DMS 273 (cell line): ENCODE data around the gene TCTN1.
"Not testable (repeated sequence)": the region's sequence is repeated elsewhere in the genome, so short reads cannot be mapped to it uniquely, and the experiment has no call there.

ENCODE experiments used
- DNase-seq: peaks from one replicate; lab custom pipeline; 2025; ENCODE audit not compliant: unreplicated experiment; lab: John Stamatoyannopoulos, UW

Gene TCTN1

DNA sequence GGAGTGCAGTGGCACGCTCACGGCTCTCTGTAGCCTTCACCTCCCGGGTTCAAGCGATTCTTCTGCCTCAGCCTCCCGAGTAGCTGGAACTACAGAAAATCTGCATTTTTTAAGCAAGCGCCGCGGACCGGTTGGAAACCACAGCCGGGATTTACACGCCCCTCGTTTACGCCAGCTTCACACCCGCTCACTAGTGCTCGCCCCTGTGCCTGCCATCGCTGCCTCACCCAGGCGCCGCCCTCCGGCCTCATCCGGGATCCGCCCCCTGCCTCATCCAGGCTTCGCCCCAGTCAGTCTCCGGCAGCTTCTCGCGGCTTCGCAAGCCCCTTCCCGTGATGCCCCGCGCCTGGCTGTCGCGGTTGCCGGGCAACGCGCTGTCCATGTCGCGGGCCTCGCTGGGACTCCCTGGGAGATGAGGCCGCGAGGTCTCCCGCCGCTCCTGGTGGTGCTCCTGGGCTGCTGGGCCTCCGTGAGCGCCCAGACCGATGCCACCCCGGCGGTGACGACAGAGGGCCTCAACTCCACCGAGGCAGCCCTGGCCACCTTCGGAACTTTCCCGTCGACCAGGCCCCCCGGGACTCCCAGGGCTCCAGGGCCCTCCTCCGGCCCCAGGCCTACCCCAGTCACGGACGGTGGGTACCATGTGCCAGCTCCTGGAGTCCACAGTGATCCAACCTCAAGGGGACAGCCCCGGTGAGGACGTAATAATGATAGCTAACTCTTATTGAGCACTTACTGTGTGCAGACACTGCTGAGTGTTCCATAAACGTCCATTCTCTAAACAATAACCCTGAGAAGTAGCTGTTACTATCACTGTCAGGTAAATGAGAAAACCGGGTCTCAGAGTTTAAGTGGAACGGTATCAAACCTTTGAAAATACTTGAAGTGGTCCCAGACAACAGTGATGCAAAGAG is at the start of gene TCTN1:
Gene TCTN1, plus strand, starts transcription at position 359 of the 914 bp plus-strand sequence. Its CDS starts 54 bp downstream, at position 413.
- peak; percentile 94 for DNase-seq

DNA sequence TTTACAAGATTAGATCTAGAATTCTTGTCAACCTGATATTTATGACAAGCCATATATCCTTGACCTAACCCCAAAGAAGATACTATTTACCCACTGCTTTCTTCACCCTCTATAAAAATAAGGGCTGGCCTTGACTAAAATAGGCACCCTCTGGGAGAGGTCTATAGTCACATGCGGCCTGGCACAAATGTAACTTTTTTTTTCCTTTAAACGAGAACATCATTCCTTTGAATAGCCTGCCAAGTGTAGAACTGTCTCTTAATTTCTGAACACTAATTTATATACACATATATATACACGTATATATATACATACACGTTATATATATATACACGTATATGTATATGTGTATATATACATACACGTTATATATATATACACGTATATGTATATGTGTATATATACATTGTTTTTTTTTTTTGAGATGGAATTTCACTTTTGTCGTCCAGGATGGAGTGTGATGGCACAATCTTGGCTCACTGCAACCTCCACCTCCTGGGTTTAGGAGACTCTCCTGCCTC is 49.4 kb upstream of the TCTN1 start:
- DNase-seq, result no peak

DNA sequence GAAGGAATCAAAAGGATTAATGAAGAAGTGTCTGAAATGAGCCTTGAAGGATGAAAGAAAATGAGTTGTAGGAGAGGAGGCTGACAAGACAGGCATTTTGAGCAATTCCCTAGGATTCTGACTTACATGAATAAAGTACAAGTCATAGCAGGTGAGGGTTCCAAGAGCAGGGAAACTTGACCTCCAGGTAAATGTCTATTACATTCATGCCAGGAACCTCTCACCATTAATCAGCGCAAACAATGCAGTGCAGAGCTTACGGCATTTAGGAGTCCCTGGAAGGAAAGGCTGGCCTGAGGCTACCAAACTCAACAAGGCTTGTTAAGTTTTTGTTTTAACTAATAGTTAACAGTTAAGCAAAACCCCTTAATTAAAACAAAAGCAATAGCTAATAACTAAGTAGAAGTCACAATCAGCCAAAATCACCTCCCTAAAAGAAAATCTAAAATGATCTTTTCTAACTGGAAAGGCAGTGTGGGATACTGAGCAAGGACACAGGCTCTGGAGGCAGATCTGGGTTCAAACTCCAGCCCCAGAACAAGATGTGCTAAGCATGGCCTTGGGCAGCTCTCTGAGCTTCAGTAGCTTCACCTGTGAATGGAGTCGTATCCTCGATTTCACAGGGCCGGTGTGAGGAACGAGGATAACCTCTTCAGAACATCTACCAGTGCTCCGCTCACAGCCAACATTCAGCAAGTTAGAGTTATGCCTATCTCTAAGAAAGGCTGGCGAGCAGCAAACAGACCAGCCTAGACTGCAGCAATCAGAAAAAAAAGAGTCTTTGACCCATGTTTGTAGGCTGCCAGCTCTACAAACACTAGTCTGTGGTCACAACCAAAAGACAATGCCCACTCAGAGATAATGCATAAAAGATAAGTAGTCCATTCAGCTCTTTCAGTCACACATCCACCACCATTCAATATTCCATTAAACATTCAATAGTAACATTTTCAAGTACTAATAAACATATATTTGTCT is 47.7 kb upstream of the TCTN1 start:
- no peak for DNase-seq

DNA sequence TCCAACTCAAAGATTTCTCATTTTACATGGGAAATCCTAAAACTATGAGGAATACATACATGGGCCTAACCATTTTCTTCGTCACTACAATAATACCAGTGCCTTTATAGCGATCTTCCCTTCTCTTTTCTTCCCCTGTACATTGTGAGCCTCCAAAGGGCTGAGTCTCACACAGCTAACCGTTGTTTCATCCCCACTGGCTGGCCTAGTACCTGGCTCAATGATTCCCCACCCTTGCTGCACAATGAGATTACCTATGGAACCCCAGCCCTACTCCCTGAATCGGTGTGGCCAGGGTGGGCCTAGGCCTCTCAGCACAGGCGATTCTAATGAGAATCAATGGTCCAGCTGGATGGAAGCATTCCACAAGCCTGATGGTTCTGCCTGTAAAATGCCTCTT is 46.9 kb upstream of the TCTN1 start:
- no peak for DNase-seq

DNA sequence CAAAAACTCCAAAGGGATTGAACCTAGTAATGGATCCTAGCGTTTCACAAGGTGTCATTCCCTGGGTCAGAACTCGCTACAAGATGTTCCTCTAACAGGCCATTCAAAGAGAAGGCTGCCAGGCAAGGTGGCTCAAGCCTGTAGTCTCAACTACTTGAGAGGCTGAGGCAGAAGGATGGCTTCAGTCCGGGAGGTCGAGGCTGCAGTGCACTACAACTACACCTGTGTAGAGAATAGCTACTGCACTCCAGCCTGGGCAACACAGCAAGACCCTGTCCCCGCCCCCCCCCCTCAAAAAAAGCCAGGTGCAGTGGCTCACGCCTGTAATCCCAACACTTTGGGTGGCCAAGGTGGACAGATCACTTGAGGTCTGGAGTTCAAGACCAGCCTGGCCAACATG is 45.2 kb upstream of the TCTN1 start:
- DNase-seq, result no peak

DNA sequence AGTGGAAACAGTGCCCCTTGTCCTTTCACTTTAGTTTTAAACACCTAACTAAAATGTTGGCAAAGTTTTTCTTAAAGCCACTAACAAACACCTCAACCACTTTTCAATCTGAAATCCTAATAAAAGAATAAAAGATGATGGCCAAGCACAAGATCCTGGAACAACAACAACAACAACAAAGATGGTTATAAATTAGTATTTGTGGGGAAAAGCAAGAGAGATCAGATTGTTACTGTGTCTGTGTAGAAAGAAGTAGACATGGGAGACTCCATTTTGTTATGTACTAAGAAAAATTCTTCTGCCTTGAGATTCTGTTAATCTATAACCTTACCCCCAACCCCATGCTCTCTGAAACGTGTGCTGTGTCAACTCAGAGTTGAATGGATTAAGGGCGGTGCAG is 44.1 kb upstream of the TCTN1 start:
- DNase-seq, result not testable (repeated sequence)

DNA sequence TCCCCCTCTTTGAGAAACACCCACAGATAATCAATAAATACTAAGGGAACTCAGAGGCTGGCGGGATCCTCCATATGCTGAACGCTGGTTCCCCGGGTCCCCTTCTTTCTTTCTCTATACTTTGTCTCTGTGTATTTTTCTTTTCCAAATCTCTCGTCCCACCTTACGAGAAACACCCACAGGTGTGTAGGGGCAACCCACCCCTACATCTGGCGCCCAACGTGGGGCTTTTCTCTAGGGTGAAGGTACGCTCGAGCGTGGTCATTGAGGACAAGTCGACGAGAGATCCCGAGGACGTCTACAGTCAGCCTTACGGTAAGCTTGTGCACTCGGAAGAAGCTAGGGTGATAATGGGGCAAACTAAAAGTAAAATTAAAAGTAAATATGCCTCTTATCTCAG is 43.1 kb upstream of the TCTN1 start:
- not testable (repeated sequence) for DNase-seq

DNA sequence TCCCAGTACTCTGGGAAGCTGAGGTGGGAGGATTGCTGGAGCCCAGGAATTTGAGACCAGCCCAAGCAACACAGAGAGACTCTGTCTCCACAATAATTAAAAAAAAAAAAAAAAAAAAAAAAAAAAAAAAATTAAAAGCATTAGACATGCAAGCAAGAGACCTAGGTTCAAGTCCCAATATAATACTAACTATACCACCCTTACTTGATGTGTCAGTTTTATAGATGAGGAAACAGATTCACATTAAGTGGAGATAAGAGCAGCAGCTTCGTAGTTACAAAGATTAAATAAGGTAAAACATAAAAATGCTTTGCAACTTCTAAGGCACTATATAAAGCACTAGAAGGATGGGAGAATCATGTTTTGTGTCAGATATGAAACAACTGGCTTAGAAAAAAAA is 39.9 kb upstream of the TCTN1 start:
- no peak for DNase-seq

DNA sequence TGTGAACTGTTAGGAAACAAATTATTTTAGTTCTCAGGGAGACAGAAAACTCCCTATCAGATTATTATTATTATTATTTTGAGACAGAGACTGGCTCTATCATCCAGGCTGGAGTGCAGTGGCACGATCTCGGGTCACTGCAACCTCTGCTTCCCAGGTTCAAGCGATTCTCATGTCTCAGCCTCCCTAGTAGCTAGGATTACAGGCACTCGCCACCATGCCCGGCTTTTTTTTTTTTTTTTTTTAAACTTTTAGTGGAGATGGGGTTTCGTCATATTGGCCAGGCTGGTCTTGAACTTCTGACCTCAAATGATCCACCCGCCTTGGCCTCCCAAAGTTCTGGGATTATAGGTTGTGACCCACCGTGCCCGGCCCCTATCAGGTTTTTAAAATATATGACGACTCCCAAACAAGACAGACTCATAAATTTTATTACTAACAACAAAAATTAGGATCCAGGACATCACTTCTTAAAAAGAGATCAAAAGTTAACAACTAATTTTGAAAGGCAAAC is 39.2 kb upstream of the TCTN1 start:
- DNase-seq, result not testable (repeated sequence)

DNA sequence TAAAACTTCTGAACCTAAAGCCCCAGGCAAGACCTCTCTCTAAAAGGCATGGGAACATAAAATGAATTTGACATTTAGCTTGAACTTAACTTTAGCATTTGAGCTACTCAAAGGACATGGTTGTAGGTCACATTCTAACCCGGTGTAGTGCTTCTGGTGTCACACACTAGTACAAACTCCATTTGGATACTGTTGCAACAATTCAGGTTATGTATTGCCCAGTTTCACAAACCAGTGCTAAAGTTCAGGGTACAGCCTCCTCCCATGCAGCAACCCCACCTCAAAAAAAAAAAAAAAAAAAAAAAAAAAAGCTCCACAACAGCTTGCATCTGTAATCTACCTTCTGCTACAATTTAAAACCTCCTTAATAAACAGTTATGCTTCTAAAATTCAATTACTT is 38.6 kb upstream of the TCTN1 start:
- no peak for DNase-seq

DNA sequence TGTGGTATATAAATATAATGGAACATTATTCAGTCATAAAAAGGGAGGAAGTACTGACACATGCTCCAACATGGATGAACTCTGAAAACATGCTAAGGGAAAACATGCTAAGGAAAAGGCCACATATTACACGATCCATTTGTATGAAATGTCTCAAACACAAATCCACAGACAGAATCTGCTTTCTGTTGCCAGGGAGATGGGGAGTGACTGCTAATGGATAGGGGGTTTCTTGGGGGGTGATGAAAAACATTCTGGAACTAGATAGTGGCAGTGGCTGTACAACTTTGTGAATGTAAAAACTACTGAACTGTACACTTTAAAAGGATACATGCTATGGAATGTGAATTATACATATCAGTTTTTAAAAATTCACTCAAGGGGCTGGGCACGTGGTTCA is 37.4 kb upstream of the TCTN1 start:
- DNase-seq, result no peak

DNA sequence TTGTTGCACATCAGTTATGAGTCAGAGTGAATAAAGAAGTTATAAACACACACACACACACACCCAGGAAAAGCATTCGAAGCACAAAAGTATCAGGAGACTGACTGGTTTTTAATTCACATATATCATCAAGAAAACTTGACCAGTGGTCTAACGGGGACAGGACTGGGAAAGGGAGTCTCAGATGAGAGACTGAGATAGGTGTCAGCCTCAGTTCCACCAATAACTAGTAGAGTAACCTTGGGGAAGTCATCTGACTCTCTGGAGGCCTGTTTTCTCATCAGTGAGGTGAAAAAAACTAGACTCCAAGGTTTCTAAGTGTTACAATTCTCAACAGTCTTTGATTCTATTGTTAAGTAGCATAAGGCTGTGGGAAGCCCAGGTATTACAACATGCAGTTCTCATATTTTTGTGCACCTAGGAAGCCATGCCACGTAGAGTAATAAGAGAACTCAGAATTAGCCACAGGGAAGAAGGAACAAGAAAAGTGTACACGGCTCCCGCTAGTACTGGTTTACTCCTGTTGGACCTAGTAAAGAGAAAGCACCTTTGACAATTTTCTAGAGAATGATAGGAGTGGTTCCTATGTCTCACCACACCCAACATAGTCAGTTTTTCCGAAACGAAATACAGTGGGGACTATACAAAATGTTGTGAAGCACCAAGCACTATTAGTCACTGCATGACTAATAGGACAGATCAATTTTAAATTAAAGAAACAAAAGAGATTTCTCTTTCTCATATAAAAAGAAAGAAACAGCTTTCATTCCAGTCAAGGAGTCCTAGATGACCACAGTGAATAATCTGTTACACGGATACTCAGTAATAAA is 35.9 kb upstream of the TCTN1 start:
- peak; percentile 7 for DNase-seq

DNA sequence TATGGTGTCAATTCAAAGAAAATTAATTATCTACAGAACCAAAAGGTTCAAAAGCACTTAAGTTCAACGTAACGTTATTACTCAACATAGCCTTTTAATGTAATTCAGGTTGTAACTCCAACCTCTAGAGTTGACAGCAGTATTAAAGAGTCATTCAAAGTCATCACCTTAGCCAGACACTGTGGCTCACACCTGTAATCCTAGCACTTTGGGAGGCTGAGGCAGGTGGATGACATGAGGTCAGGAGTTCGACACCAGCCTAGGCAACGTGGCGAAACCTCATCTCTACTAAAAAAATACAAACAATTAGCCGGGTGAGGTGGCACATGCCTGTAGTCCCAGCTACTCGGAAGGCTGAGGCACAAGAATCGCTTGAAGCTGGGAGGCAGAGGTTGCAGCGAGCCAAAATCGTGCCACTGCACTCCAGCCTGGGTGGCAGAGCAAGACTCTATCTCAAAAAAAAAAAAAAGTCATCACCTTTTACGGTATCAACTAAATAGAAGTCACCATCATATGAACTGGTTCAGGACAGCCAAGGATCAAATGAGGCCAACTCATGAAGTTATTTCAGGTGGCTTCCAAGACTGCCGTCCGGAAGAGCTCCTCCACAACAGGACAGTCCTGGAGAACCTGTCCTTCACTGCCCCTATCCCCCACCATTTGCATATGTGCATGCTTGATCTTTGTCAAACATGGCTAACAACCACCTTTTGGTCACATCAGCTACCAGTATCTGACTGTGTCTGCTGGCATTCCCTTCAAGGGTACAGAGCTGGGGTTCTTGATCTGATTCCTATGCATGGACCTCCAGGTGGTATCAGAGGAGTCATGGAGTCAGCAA is 35.0 kb upstream of the TCTN1 start:
- no peak for DNase-seq

DNA sequence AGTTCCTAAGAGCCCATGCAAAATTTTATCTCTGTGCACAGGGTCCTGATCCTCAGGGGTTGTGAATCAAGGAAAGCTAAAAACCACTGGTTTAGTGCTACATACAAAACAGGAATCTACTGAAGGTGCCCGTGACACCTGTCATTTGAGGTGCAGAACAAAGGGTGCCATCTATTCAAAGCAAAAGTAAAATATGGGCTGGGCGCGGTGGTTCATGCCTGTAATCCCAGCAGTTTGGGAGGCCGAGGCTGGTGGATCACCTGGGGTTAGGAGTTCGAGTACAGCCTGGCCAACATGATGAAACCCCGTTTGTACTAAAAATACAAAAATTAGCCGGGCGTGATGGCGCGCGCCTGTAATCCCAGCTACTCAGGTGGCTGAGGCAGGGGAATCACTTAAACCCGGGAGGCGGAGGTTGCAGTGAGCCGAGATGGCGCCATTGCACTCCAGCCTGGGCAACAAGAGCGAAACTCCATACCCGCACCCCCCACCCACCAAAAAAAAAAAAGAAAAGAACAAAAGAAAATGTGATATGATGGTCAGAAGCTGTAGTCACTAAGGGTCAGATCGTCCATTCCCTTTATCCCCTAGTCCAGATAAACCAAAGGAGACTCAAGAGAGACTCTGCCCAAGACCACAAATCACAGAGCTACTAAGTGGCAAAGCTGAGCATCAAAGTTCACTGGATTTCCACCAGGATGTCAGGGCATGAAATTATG is 34.2 kb upstream of the TCTN1 start:
- DNase-seq, result no peak

DNA sequence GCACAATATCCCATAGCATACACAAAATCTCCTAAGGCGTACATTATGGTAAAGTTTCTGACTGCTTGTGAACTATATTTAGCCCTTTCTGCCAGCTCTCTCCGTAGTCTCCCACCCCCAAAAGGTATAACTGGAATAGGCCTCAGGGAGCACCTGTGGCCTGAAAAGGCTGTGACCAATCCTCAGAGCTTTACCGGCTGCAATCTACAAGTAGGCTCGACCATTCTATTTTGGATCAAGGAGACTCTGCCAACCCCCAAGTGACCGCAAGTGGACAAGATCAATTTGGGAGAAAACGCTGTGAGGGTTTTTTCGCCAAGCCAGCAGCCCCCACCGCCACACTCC is 32.0 kb upstream of the TCTN1 start:
- DNase-seq, result peak; percentile 45

DNA sequence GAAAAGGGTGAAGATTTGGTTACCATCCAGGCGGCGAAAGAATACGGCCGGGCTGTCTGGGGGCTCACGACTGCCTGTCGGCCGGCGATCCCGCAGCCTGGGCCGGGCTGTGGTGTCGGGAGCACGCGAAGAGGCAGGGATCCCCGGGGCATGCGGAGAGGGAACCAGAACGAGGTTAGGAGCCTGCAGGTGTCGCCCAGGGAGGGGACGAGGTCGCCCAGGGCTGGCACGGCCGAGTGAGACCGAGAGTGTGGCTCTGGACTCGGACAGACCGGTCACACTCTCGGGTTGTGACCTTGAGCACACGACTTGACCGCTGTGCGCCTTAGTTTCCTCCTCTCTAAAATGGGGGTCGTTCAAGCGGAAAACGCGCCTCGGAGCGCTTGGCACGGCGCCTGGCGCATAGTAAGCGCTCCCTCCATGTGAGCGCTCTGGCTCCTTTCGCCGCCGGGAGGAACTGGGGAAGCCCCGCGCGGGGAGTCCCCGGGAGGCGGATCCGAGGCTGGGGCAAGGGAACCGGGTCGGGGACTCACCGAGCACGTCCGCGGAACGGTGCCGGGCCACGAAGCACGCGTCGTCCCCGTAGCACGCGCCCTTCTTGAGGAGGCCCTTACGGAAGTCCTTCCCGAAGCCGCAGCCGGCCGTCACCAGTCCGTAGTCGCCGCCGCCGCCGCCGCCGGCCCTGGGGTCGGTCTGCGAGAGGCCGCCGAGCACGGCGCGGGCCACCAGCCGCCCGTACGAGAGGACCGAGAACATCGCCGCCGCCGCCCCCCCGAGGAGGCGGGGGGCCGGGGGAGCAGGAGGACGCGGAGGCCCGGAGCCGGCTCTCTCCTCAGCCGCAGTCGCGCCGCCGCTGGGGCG is 31.4 kb upstream of the TCTN1 start:
- DNase-seq, result peak; percentile 78

DNA sequence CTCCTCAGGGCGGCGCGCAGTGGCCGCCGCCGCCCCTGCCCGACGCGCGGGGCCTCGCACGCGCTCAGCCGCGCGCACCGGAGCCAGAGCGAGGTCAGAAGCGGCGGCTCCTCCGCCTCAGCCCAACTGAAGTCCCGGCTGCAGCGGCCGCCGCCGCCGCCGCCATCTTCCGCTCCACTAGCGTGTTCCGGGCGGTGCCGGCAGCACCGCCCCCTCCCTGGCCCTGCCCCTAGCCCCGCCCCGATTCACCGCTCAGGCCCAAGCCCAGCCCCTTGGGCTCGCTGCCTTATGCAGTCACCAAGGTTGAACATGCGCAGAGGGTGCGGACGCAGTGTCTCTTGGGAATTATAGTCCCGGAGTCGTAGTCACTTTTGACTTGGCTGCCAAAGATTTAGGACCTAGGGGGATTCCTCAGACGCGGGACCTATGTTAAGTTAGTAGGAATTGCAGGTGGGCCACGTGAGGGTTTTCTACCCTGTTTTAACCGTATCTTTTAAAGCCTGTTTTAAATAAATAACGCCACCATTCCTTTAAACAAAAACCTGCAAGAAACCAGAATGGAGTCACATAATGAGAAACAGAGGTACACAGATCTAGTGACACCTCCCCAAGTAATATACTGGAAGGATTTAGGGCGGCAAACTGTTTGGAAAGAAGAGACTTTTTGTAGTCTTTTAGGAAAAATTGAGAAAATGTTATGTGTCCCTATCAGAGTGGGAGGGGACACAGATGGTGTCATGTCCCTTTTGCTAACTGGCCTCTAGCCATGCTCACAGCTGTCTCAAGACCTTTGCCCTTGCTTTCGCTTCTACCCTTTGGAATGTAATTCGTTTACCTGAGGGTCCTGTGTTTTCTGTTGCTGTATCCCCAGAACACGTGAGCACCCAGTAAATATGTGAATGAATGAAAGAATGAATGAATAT is 30.5 kb upstream of the TCTN1 start, which contains the start of gene PPTC7:
Gene PPTC7, minus strand, starts transcription at position 182 of the 923 bp plus-strand sequence. CDS start 287 bp downstream, outside the sequence.
- DNase-seq, result peak; percentile 96
